ENCODE measurements around the gene PLEKHM3. TPM values are rescaled to one million over a fixed set of nuclear protein-coding genes. Genes with fewer than 3 reads are reported as not detected.

Gene PLEKHM3
- total and polyA plus RNA-seq, 2 donors (not counting 3 experiments of a cell fraction or from before 2014, with no cell fraction given) = 3.1 to 9.1 TPM

DNA sequence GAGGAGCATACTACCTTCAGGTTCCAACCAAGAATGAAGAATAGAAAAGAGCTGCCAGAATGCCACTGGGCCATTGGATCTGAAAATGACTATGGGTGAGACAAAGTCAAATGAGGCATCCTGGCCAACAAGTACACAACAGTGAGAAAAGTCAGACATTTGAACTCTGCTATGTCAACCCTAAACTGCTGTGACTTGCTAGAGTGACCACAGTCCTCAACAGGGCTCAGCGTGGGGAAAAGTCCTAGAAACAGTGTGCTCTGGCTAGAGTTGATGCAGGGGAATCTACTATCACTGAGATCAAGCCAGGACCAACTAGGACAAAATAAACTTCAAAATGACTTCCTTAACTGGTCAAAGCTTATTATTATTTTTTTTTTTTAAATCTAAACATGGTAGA, 157.4 kb downstream of the PLEKHM3 start:
- no peak for TF ChIP-seq JUN (IDR thresholded peaks at IDR 0.05; ENCODE audit: borderline replicate concordance, insufficient read depth, insufficient read length, low read depth)
- TF ChIP-seq GATA2 (IDR thresholded peaks at IDR 0.05; ENCODE audit: insufficient read depth, insufficient read length, low read depth, low read length) = no peak
- TF ChIP-seq EZH2 (IDR thresholded peaks at IDR 0.05; ENCODE audit: borderline replicate concordance, low read depth, low read length, severe bottlenecking) = no peak
- TF ChIP-seq, protein P1, sequence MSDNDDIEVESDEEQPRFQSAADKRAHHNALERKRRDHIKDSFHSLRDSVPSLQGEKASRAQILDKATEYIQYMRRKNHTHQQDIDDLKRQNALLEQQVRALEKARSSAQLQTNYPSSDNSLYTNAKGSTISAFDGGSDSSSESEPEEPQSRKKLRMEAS (IDR thresholded peaks at IDR 0.05; ENCODE audit: insufficient read depth, insufficient read length) = no peak
- TF ChIP-seq POLR2A (IDR thresholded peaks at IDR 0.05; ENCODE audit: low read depth, low read length) = no peak
- TF ChIP-seq, protein P2, sequence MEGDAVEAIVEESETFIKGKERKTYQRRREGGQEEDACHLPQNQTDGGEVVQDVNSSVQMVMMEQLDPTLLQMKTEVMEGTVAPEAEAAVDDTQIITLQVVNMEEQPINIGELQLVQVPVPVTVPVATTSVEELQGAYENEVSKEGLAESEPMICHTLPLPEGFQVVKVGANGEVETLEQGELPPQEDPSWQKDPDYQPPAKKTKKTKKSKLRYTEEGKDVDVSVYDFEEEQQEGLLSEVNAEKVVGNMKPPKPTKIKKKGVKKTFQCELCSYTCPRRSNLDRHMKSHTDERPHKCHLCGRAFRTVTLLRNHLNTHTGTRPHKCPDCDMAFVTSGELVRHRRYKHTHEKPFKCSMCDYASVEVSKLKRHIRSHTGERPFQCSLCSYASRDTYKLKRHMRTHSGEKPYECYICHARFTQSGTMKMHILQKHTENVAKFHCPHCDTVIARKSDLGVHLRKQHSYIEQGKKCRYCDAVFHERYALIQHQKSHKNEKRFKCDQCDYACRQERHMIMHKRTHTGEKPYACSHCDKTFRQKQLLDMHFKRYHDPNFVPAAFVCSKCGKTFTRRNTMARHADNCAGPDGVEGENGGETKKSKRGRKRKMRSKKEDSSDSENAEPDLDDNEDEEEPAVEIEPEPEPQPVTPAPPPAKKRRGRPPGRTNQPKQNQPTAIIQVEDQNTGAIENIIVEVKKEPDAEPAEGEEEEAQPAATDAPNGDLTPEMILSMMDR (IDR thresholded peaks at IDR 0.05; ENCODE audit: extremely low read depth in 1 of 2, insufficient read depth in 1 of 2, low read depth in 1 of 2, low read length in 2 of 2) = no peak
- no peak for TF ChIP-seq FOS (IDR thresholded peaks at IDR 0.05; ENCODE audit: borderline replicate concordance, insufficient read depth, low read length)
- TF ChIP-seq MYC (IDR thresholded peaks at IDR 0.05; ENCODE audit: low read depth, low read length) = no peak
- no peak for TF ChIP-seq POLR2AphosphoS5 (IDR thresholded peaks at IDR 0.05; ENCODE audit: insufficient read depth, low read depth, low read length)
- ChIA-PET CTCF (no interaction called here), POLR2A (no interaction called here)
- Histone ChIP-seq H4K20me1 (replicated peaks; ENCODE audit: control insufficient read depth, extremely low read depth, insufficient read depth, low read length) (no peaks in the 10 kb centered on the region), H3K9me1 (replicated peaks; ENCODE audit: control insufficient read depth, extremely low read depth, insufficient read depth, low read length) (no peaks in the 10 kb centered on the region), H3K9ac (replicated peaks; ENCODE audit: extremely low read depth, insufficient read depth, low read length) (no peak overlapping the region), H3K36me3 (ENCODE audit: control insufficient read depth in 2 of 2, extremely low read depth in 1 of 2, insufficient read depth in 2 of 2, low read length in 2 of 2) (no peaks in the 10 kb centered on the region), H3K27me3 (ENCODE audit: control insufficient read depth in 2 of 2, insufficient read depth in 2 of 2, low read length in 2 of 2) (no peaks in the 10 kb centered on the region), H3K4me2 (ENCODE audit: insufficient read depth, low read length) (no peak overlapping the region), H3K27ac (ENCODE audit: insufficient read depth, low read depth, low read length) (no peak overlapping the region), H3K4me3 (replicated peaks in 1 of 3; ENCODE audit: insufficient read depth in 1 of 3, low read depth in 1 of 3, low read length in 3 of 3) (no peak overlapping the region), H3K79me2 (ENCODE audit: control insufficient read depth, insufficient read depth, low read length) (no peaks in the 10 kb centered on the region), H3K4me1 (ENCODE audit: control insufficient read depth, extremely low read depth, insufficient read depth, low read length) (no peaks in the 10 kb centered on the region), H3K9me3 (replicated peaks; ENCODE audit: control insufficient read depth, insufficient read depth, low read length) (no peaks in the 10 kb centered on the region), H2AFZ (ENCODE audit: low read depth, low read length) (no peak overlapping the region)
- no TSS peak for BruUV-seq (replicated peaks)
- dilution Hi-C loops (cut with MboI; ENCODE audit: extremely low pct_ligation_motif_present, low sequenced_read_pairs) (no loop called here), intact Hi-C loops (cut with micrococcal nuclease) (no loop called here)
- DNase-seq (ENCODE audit: low read depth, low spot score) = no peak
- no peak for FAIRE-seq
